Measurements from ENCODE around the gene SYCP2. TPM values are rescaled to one million over a fixed set of nuclear protein-coding genes. Genes with fewer than 3 reads are reported as not detected.
"Not testable (repeated sequence)": the region's sequence is repeated elsewhere in the genome, so short reads cannot be mapped to it uniquely, and the experiment has no call there.

The SYCP2 gene
- polyA plus RNA-seq, 1 experiment, result 0.47 TPM

- POLR2A ChIA-PET, result no interaction called here
- DNase-seq (ENCODE audit: low read depth), result no peak
- no peaks in the 10 kb centered on the region for H3K27me3 ChIP-seq (ENCODE audit: control insufficient read depth, insufficient read depth, low read length)
- no peaks in the 10 kb centered on the region for H3K36me3 ChIP-seq (ENCODE audit: control insufficient read depth, insufficient read depth, low read length)
- CTCF ChIA-PET, result no interaction called here
- no peak for TF ChIP-seq CTCF (IDR thresholded peaks at IDR 0.05; ENCODE audit: insufficient read depth, low read depth, low read length)
- no peak overlapping the region for H3K4me3 ChIP-seq (ENCODE audit: low read depth, low read length)
Observed at GRCh38 chr20:59891581-59891980, 41.9 kb downstream of the SYCP2 start.

GRCh38 chr20:59890035-59890434 is 43.4 kb downstream of the SYCP2 start:
- H3K27me3 ChIP-seq (ENCODE audit: control insufficient read depth, insufficient read depth, low read length); POLR2A ChIA-PET; H3K36me3 ChIP-seq (ENCODE audit: control insufficient read depth, insufficient read depth, low read length); H3K4me3 ChIP-seq (ENCODE audit: low read depth, low read length); CTCF ChIA-PET; DNase-seq (ENCODE audit: low read depth): not testable (repeated sequence)

GRCh38 chr20:59888050-59888449 is 45.4 kb downstream of the SYCP2 start:
- no peak for DNase-seq (ENCODE audit: low read depth)
- TF ChIP-seq CTCF (IDR thresholded peaks at IDR 0.05; ENCODE audit: insufficient read depth, low read depth, low read length), result no peak
- Histone ChIP-seq H3K27me3 (ENCODE audit: control insufficient read depth, insufficient read depth, low read length) (no peaks in the 10 kb centered on the region), H3K36me3 (ENCODE audit: control insufficient read depth, insufficient read depth, low read length) (no peaks in the 10 kb centered on the region), H3K4me3 (ENCODE audit: low read depth, low read length) (no peak overlapping the region)
- CTCF ChIA-PET, result no interaction called here
- POLR2A ChIA-PET, result no interaction called here

GRCh38 chr20:59884494-59884893 is 48.9 kb downstream of the SYCP2 start:
- Histone ChIP-seq H3K27me3 (ENCODE audit: control insufficient read depth, insufficient read depth, low read length) (no peaks in the 10 kb centered on the region), H3K4me3 (ENCODE audit: low read depth, low read length) (no peak overlapping the region), H3K36me3 (ENCODE audit: control insufficient read depth, insufficient read depth, low read length) (no peaks in the 10 kb centered on the region)
- CTCF ChIA-PET, result no interaction called here
- no peak for TF ChIP-seq CTCF (IDR thresholded peaks at IDR 0.05; ENCODE audit: insufficient read depth, low read depth, low read length)
- DNase-seq (ENCODE audit: low read depth), result no peak
- POLR2A ChIA-PET, result no interaction called here

- ChIA-PET POLR2A (no interaction called here), CTCF (interaction anchor here (0.5 kb wide), 1 partner anchor 30 kb away, joined by 3 read pairs; no protein-coding TSS in a partner anchor)
- no peak for TF ChIP-seq CTCF (IDR thresholded peaks at IDR 0.05; ENCODE audit: insufficient read depth, low read depth, low read length)
- Histone ChIP-seq H3K27me3 (ENCODE audit: control insufficient read depth, insufficient read depth, low read length) (no peaks in the 10 kb centered on the region), H3K36me3 (ENCODE audit: control insufficient read depth, insufficient read depth, low read length) (no peaks in the 10 kb centered on the region), H3K4me3 (ENCODE audit: low read depth, low read length) (no peak overlapping the region)
- DNase-seq (ENCODE audit: low read depth), result no peak
Observed at GRCh38 chr20:59880198-59880597, 53.2 kb downstream of the SYCP2 start.

- Histone ChIP-seq H3K4me3 (ENCODE audit: low read depth, low read length) (no peak overlapping the region), H3K36me3 (ENCODE audit: control insufficient read depth, insufficient read depth, low read length) (no peaks in the 10 kb centered on the region), H3K27me3 (ENCODE audit: control insufficient read depth, insufficient read depth, low read length) (no peaks in the 10 kb centered on the region)
- POLR2A ChIA-PET, result no interaction called here
- no peak for DNase-seq (ENCODE audit: low read depth)
- CTCF ChIA-PET, result no interaction called here
- TF ChIP-seq CTCF (IDR thresholded peaks at IDR 0.05; ENCODE audit: insufficient read depth, low read depth, low read length), result no peak
Observed at GRCh38 chr20:59873409-59873808, 60.0 kb downstream of the SYCP2 start.

All from BJ (cell line).